ENCODE measurements around the gene AAK1.

AAK1 gene

DNA sequence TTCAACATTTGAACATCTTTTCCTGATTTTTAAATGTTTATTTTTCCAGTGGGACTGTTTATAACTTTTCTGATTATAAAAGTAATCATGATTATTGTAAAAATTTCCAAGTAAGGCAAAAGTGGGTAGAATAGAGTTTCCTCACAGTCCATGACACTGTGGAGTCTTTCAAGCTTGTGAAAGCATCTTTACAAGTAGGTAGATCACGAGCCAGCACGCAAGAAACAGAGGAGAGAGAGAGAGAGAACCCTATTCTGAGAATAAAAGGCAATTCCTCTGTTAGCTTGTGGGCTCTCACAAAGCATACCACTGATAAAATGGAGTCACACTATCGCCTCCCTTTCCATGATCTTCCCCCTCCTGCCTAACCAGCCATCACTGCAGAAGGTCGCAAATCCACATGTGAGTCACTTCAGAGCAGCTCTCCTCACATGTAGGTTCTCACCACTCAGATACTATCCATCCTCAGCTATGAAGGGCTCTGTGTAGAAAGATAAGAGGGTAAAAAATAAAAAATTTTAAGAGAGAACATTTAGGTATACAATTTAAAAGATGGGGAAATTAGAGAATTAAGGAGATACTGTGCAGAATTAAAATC, 40.3 kb downstream of the AAK1 start:
- DNase-seq (ENCODE audit: low read depth in 1 of 2, low spot score in 1 of 2), result no peak

DNA sequence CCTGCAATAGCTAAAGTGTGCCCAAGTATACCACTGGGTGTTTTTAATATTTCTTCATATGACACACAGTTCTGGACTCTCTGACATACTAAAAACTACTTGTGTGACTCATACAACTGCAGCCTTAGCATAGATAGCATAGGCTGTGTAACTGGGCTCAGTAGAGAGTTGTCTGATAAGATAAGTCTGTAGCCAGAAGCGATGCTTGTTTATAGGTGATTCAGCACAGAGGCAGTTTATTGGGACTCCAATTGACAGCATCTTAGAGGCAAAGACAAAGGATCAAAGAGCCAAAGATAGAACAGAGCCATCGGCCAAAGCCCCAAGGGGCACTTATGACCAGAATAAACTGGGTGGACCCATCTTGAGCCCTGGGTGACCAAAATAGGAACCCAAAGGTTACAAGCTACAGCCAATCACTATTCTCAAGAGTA, 42.3 kb downstream of the AAK1 start:
- DNase-seq (ENCODE audit: low read depth in 1 of 2, low spot score in 1 of 2), result peak in 1 of 2 donors; percentile 29

DNA sequence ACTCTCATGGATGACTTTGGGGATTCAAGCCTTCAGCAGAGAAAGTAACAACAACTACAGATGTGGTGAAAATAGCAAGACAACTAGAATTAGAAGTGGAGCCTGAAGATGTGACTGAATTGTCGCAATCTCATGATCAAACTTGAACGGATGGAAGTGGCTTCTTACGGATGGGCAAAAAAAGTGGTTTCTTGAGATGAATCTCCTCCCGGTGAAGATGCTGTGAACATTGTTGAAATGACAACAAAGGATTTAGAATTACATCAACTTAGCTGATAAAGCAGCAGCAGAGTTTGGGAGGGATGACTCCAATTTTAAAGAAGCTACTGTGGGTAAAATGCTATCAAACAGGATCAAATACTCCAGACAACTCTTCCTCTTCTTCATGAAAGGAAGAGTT, 43.1 kb downstream of the AAK1 start:
- no peak for DNase-seq (ENCODE audit: low read depth in 1 of 2, low spot score in 1 of 2)

DNA sequence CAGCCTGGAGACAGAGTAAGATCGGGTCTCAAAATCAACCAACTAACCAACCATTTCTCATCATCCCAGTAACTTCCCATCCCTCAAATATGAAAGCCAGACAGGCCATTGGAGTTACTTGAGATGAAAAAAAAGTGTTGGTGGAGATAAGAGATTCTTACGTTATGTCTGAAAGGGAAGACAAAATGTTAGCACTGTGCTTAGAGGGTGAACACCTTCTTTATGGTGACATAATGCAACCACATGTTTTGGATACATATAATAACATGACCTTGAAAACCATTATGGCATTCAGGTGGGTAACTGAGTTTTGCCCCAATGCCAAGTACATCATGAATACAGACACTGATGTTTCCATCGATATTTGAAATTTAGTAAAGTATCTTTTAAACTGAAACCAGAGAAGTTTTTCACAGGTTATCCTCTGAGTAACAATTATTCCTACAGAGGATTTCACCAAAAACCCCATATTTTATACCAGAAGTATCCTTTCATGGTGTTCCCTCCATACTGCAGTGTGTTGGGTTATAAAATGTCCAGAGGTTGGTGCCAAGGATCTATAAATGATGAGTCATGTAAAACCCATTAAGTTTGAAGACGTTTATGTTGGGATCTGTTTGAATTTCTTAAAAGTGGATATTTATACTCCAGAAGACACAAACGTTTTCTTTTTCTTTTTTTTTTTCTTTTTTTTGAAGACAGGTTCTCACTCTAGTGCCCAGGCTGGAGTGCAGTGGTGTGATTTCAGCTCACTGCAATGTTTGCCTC, 45.5 kb downstream of the AAK1 start:
- DNase-seq (ENCODE audit: low read depth in 1 of 2, low spot score in 1 of 2), result no peak

DNA sequence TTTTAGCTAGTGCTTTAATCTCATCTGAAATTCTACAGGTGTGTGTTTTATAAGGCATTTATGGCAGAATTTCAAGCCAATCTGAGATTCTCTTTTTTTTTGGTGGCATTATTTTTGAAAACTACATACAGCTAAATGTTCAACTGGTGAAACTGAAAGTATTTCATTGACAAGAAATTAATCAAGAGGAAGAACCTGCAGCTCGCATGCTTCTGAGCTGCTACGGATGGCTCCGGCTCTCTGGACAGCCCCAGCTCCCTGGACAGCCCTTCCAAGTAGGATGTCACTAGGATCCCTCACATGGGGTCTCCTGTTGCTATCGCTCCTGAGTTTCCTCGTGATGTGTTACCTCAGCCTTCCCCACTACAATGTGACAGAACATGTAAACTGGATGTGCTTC, 46.4 kb downstream of the AAK1 start:
- no peak for DNase-seq (ENCODE audit: low read depth in 1 of 2, low spot score in 1 of 2)

DNA sequence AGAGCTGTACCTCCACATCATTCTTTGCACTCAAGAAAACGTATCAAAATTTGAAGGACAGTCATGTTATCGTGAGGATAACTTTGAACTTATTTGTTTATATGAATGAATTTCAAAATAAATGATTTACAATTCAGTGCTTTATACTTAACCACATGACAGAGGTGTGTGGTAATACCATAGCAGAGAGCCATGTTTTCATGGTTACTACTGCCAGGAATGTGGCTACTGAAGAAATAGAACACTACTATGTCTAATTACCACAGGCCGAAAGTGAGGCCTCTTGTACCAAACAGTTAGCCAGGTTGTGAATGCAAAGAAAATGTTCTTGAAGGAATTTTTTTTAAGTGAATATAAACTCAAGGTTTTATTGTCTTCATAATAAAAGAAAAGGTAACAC, 49.2 kb downstream of the AAK1 start:
- DNase-seq (ENCODE audit: low read depth in 1 of 2, low spot score in 1 of 2), result no peak

DNA sequence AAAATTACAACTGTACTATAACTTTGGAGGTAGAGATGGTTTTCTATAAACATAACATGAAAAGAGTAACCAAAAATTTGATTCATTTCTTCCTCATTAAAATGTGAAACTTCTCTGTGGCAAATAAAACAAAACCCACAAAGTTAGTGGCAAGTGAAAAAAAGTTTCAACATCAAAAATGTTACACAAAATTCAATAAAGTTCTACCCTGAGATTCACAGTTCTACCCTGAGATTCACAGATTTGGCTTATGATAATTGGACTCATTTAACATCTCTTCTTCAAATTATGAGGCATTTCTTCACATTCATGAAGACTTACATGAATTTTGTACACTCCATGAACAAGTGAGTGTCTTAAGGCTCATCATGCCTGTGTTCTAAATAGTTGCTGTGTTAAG, 51.0 kb downstream of the AAK1 start:
- DNase-seq (ENCODE audit: low read depth in 1 of 2, low spot score in 1 of 2), result no peak

DNA sequence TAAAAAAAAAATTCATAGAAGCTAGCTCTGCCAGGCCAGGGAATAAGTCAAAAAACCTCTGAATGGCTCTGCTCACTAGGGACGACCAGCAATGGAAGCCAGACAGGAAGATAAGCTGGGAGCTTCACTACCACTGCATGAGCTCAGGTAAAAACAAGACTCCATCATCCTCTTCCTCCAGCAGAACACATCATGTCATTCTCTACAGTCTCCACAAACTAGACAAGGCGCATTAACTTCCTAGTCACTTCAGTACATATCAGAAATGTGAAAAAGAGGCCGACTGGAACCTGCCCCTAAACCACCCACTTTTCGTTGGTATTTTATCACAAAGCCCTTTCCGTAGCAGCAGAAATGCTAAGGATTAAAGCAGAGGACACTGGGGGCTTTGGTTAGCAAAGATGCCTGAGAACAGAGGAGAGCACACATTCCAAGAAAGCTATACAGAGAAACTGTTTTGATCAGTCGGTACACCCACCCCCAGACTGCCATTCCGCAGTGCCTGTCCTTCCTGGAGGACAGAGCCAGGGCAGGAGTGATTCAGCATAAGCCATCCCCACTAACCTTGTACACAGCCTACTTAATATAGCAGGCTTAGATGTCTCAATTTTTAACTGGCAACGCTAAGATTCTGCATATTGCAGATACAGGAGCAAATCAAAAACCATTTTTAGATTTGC, 53.4 kb downstream of the AAK1 start:
- no peak for DNase-seq (ENCODE audit: low read depth in 1 of 2, low spot score in 1 of 2)

DNA sequence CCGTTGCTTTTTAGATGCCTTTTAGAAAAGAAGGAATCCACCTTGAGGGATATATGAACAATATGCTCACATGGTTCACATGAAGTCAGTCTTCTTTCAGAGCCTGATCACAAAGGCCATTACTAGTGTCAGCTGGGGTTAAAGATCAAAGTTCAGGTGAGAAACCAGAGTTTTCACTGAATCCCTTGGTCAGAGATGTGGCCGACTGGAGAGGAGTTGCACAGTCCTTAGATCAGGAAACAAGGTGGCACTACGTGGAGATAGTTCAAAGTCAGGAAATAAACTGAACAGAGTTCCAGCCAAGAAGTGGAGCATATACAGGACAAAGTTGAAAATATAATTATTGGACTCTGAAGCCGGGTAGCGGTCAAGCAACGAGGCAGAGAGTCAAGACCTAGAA, 54.6 kb downstream of the AAK1 start:
- no peak for DNase-seq (ENCODE audit: low read depth in 1 of 2, low spot score in 1 of 2)

DNA sequence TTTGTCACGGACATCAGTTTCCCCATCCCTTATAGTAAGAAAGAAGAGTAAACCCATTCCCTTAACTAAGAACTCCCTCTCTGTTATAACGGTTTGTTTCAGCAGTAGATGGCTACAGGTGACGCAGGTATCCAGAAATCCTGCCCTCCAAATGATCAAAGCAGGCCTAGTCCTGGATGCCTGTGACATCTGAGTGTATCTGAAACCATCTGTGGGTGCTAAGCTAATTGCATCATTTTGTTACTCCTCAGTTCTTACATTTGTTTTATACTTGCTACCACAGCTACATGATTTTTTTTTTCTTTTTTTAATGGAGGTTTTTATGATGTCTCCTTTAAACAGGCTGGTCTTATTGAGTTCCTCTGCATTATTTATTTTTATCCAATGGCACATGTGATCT, 55.1 kb downstream of the AAK1 start:
- DNase-seq (ENCODE audit: low read depth in 1 of 2, low spot score in 1 of 2), result no peak

DNA sequence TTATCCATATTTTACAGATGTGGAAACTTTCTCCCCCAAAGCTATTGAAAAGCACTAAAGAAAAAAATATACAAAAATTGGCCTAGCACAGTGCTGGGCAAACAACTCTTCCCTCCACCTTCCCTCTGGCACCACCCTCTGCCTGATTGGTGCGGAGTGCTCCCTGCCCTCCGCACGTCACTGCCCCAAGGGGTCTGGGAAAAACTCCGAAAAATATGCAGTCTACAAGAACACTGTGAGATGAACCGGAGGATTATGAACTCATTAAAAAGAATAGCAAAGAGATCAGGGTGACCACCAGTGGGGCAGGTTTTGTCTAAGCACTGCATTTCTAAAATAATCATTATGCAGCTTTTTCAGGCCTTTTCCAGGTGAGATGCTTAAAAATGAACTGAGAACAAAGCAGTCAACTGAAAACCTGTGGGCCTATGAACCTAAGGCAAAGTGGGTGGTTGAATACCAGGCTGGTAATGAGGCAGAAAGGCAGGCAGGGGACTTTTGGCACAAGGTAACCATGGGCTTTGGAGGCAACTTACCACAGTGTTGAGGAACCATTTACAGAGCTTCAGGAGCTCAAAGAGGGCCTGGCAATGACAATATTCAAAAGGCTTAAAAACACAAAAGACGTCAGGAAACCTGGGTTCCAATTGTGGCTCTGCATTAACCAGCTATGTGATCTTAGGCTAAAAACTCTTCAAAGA, 57.5 kb downstream of the AAK1 start:
- no peak for DNase-seq (ENCODE audit: low read depth in 1 of 2, low spot score in 1 of 2)

DNA sequence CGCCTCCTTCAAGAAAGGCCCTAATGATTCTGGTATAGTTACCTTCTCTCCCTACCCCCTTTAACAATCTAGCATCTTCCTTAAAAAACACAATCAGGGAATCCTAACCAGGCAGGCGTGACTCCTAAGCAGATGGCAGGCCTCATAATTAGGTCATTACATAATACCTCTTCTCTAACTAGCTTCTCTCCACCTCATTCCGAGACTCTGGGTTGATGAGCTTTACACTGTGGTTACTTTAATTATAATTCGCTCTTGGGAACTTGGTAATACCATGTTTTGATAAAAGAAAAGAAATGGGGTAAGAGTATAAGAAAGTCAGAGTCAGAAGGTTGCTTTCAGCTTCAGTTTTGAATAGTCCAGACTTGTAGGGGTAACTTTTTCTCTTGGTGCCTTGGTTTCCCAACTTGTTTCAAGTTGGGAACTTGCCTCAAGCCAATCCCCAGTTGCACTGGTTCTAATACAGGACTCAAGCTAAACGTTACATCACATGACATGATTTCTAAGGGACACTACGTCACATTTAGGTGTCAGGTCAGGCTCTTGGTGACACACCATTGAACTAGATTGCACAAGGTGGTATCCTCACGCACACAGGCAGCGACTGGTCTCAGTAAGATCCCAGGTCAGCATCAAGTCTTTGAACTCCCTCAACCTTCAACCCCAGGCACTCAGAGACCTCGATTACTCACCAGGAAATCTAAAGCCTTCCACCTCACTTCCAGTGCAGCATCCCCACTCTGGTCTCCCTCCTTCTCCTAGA, 59.2 kb downstream of the AAK1 start:
- DNase-seq (ENCODE audit: low read depth in 1 of 2, low spot score in 1 of 2), result no peak

DNA sequence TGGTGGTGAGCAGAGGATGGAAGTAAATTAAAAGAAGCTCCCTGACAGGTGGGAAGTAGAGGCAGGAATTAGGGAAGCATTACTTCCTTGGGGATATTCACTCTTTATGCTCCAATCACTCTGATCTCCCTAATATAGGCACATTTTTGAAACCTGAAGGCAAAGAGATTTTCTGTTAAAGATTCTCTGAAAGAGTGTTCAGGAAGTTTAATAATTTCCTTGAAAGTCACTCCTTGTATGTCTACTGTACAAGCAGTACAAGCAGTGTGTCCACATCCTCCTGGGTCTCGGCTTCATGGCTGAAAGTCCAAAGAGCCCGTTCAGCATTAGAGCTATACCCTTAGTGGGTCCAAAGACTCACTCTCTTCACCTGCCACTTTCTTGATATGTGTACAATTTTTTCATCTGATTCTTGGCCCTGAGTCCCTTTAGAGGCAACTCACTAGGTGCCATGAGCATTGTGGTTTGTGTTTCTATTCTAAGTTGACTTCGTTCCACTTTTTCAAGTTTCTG, 60.2 kb downstream of the AAK1 start:
- DNase-seq (ENCODE audit: low read depth in 1 of 2, low spot score in 1 of 2), result no peak

DNA sequence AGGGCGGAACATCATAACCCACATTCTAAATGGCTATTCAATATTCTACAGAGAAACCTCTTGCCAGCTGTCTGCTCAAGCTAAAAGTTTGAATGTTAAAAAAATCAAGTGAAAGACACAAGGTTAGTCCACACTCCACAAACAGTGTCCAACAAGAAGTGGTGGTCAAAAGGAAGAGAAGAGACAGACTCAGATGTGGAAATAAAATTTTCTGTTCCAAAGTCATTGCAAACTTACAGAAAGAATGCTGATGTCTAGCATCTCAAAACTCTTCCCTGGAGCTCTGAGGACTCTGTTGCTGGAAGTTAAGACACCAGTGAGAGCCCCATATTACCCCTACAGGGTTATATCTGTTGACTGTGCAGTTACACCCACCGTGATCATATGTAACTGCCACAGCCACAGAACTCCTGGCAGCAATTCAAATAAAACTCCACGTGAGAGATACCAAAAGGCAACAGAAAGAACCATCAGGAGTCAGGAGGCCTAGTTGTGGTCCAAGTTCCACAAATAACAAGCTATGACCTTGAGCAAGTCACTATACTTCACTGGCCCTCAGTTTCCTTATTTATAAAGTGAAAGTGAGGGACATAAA, 60.9 kb downstream of the AAK1 start:
- no peak for DNase-seq (ENCODE audit: low read depth in 1 of 2, low spot score in 1 of 2)

DNA sequence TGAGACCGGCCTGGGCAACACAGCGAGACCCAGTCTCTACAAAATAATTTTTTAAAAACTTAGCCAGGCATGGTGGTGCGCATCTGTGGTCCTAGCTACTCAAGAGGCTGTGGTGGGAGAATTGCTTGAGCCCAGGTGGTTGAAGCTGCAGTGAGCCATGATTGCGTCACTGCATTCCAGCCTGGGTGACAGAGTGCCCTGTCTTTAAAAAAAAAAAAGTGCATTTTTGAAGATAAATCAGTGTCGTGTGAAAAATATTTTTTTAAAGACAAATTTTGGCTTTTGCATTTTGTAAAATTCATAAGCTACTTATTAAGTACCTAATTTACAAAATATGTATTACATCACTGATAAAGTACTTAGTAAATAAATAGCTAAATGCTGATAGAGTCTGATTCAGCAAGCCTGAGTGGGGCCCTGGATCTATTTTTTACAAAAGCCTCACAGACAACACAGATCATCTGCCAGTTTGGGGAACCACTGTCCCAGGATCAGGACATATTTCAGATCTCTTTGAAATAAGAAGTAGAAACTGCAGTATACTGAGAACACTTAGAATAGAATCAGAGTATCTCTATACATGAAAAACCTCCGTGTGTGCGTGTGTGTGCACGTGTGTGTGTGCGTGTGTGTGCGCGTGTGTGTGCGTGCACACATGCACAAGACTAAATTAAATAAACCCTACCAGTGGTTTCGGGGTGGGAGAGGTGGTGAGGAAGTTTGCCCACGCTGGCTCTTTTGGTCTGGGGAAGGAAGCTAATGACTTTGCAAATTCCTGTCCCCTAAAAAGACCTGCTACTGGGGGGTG, 61.6 kb downstream of the AAK1 start:
- no peak for DNase-seq (ENCODE audit: low read depth in 1 of 2, low spot score in 1 of 2)

DNA sequence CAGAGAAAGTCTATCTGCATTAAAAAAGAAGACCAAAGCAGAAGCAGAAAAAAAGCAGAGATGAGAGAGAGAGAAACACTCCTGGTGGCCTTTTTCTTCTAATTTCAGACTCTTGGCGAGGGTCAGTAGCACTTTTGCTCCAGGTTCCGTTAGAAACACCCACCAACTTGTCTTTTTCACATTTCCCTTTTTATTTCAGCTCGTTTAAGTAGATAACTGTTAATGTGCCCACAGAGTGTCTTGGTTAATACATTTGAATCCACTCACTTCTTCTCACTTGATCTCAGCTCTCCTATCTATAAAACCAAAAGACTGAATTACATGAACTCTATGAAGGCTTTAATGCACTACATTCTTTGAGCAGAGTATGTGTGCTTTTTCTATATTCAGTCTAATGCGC, 63.1 kb downstream of the AAK1 start:
- no peak for DNase-seq (ENCODE audit: low read depth in 1 of 2, low spot score in 1 of 2)

DNA sequence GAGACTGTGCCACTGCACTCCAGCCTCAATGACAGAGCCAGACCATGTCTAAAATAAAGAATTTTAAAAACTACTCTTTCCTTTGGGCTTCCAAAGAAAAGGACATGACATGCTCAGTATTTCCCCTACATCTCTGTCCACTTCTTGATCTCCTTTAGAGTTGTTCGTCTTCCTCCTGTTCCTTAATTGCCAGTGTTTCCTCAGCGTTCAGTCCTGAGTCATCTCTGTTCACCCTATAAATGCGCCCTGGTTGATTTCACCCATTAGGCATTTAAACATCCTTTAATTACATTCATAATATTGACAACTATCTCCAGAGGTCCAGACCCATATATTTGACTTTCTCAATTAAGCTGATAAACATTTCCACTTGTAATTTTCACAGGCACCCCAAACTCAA, 64.0 kb downstream of the AAK1 start:
- no peak for DNase-seq (ENCODE audit: low read depth in 1 of 2, low spot score in 1 of 2)

DNA sequence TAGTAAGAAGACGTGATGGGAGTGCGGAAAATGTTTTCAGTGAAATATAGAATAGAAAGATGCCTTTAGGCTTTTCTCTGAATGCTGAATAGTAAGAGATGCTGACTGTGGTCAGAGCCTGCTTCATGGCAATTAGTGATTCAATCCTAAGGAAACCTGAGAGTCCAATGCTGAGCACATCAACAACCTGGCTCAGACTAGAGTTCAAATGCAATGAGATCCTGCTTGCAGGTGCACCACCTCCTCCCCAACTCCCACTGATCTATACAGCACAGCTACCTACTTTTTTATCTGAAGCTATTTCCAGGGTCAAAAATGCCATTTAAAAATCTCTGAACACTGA, 65.4 kb downstream of the AAK1 start:
- DNase-seq (ENCODE audit: low read depth in 1 of 2, low spot score in 1 of 2), result no peak

DNA sequence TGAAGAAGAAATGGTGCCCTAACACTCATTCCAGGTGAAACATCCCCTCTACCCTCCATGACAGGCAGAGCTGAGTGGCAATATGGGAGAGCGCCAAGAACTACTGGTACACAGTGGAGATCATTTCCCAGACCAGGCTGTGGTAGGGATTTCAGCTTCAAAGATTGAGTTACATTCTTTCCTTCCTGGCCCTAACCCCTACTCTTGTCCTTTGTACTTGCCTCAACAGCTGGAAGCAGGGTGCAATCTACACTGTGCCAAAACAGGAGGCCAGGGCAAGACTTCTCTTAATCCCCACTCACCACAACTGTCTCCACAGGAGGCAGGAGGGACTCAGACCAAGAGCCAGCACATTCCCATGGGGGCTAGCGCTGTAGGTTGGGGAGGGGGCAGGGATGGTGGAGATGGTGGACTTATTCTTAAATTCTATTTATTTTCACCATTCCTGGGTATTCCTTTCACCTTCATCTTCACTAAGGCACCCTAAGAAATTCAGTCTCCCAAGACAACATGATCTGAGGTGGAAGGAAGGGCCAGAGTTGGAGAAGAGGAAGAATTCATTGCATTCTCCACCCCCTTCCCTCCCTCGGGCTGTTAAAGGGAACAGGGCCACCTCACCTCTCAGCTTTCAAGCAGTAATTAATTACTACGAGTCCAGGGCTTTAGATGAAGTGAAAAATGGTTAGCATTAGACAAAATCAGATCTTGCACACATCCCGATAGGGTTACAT, 65.9 kb downstream of the AAK1 start:
- no peak for DNase-seq (ENCODE audit: low read depth in 1 of 2, low spot score in 1 of 2)
